ENCODE data around the gene MLLT11. TPM values are rescaled to one million over a fixed set of nuclear protein-coding genes. Genes with fewer than 3 reads are reported as not detected.

The MLLT11 gene
- total RNA-seq, 6 experiments from 2014 or later = 0.24 to 0.56 (median 0.40) TPM

GRCh38 chr1:151047591-151047924 lies 12.6 kb upstream of the MLLT11 start, which contains the start of gene C1orf56:
TSS of gene C1orf56 (plus strand) at chr1:151047751. CDS start at chr1:151047848, 97 bp downstream.
- peaks cover 0 to 7% (median 2%) of the 10 kb centered on the region in 4 donors for H3K4me1 ChIP-seq
- H3K27ac ChIP-seq = peak within 1 kb of the TSS; percentile 64 to 83 (median 75)
- no peaks in the 10 kb centered on the region for H3K27me3 ChIP-seq
- TF ChIP-seq CTCF (IDR thresholded peaks at IDR 0.05) (no peak), POLR2A (IDR thresholded peaks at IDR 0.05) (peak; percentile 49)
- peak within 1 kb of the TSS; percentile 75 to 91 (median 80) for H3K4me3 ChIP-seq
- peak; percentile 81 to 86 (median 84) for ATAC-seq
- H3K9me3 ChIP-seq = no peaks in the 10 kb centered on the region
- peaks cover 0 to 18% (median 1%) of the 10 kb centered on the region in 4 donors for H3K36me3 ChIP-seq
- 0% methylated on average over 18 of the region's 29 CpGs for WGBS (ENCODE audit: insufficient coverage, low coverage, low lambda C conversion rate, missing lambda C conversion rate)
- peak; percentile 75 to 76 (median 76) for DNase-seq
- intact Hi-C loops (cut with DNase I) = no loop called here

- 4% methylated on average over 5 of the region's 48 CpGs for WGBS (ENCODE audit: insufficient coverage, low coverage, low lambda C conversion rate, missing lambda C conversion rate)
- no peaks in the 10 kb centered on the region for H3K27me3 ChIP-seq
- H3K36me3 ChIP-seq = peaks cover 1 to 23% (median 3%) of the 10 kb centered on the region in 4 donors
- DNase-seq (peak; percentile 75 to 82 (median 79)), ATAC-seq (peak; percentile 81 to 86 (median 84))
- H3K27ac ChIP-seq = peak overlapping the region; percentile 64 to 83 (median 75)
- peaks cover 0 to 7% (median 2%) of the 10 kb centered on the region in 4 donors for H3K4me1 ChIP-seq
- peak overlapping the region; percentile 75 to 91 (median 80) for H3K4me3 ChIP-seq
- TF ChIP-seq POLR2A (IDR thresholded peaks at IDR 0.05) = peak; percentile 32
- peak in 3 of 4 donors; percentile 29 to 53 (median 45) for TF ChIP-seq CTCF (IDR thresholded peaks at IDR 0.05)
- intact Hi-C loops (cut with DNase I) = no loop called here
- no peaks in the 10 kb centered on the region for H3K9me3 ChIP-seq
Measured at GRCh38 chr1:151047925-151048644, 12.1 kb upstream of the MLLT11 start.

GRCh38 chr1:151048645-151049032 lies 11.6 kb upstream of the MLLT11 start:
- DNase-seq = no peak
- peak in 1 of 4 donors; percentile 42 for TF ChIP-seq CTCF (IDR thresholded peaks at IDR 0.05)
- TF ChIP-seq POLR2A (IDR thresholded peaks at IDR 0.05) = no peak
- no peaks in the 10 kb centered on the region for H3K9me3 ChIP-seq
- H3K36me3 ChIP-seq = peaks cover 2 to 23% (median 8%) of the 10 kb centered on the region in 4 donors
- H3K27me3 ChIP-seq = no peaks in the 10 kb centered on the region
- ATAC-seq = no peak
- 4% methylated on average over 3 of the region's 3 CpGs for WGBS (ENCODE audit: insufficient coverage, low coverage, low lambda C conversion rate, missing lambda C conversion rate)
- H3K27ac ChIP-seq = peak overlapping the region in 2 of 3 donors; percentile 64 to 75
- H3K4me3 ChIP-seq = peak overlapping the region; percentile 75 to 91 (median 80)
- peaks cover 0 to 7% (median 2%) of the 10 kb centered on the region in 4 donors for H3K4me1 ChIP-seq
- intact Hi-C loops (cut with DNase I) = no loop called here

GRCh38 chr1:151049458-151049857 lies 10.7 kb upstream of the MLLT11 start:
- no peak for TF ChIP-seq POLR2A (IDR thresholded peaks at IDR 0.05)
- no peak for TF ChIP-seq CTCF (IDR thresholded peaks at IDR 0.05)
- intact Hi-C loops (cut with DNase I) = no loop called here

More at GRCh38 chr1:151049458-151049857, 10.7 kb upstream of the MLLT11 start:
- WGBS (ENCODE audit: insufficient coverage, low coverage, low lambda C conversion rate, missing lambda C conversion rate) = no CpG with 5 or more reads among the region's 5 CpGs
- Histone ChIP-seq H3K36me3 (peaks cover 5 to 31% (median 16%) of the 10 kb centered on the region in 4 donors), H3K9me3 (no peaks in the 10 kb centered on the region), H3K27ac (no peak overlapping the region), H3K27me3 (no peaks in the 10 kb centered on the region), H3K4me3 (no peak overlapping the region), H3K4me1 (peaks cover 0 to 7% (median 2%) of the 10 kb centered on the region in 4 donors)
- no peak for ATAC-seq
- no peak for DNase-seq

Measured in right lobe of liver (tissue), 6 donors.